ENCODE measurements around the gene AGBL4. TPM values are rescaled to one million over a fixed set of nuclear protein-coding genes. Genes with fewer than 3 reads are reported as not detected.
A peak's percentile ranks its signal among the peaks of the same experiment; 100 is the strongest.

AGBL4 gene
- total RNA-seq, 1 experiment from 2014 or later, result 0.33 TPM

DNA sequence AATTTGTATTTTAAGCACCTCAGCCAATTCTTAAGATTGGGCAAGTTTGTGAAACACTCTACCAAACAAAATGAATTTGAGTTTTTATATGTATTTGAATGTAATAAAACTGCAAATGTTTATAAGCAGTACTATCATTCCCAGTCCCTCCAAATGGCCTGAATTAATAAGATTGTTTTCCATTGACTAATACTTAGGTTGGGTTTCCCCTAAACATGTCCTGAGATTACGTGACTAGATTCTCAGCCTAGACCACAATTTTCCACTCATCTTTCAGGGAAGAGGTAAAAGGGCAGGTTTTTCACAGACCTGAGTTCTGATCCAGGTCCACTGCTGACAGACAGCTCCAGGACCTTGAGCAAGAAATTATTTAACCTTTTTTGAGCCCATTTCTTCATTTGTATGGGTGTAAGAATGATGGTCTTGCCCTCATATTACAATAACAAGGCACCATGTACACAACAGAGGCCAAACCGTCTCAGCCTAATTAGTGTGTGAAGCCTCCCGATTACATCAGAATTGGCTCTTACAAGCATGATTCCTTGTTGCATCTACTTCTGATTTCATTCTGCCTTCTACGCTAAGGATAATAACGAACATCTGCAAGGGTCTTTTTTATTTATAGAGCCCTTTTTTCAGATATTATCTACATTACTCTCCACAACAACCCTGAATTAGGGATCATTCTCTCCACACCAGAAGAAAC, 1298.3 kb downstream of the AGBL4 start:
- Histone ChIP-seq H3K9me3 (ENCODE audit: low read length) (no peaks in the 10 kb centered on the region), H3K27me3 (ENCODE audit: low read length) (peaks cover 10% of the 10 kb centered on the region), H3K9me2 (replicated peaks; ENCODE audit: low read length) (no peaks in the 10 kb centered on the region), H4K20me1 (ENCODE audit: low read length) (no peaks in the 10 kb centered on the region), H3K79me2 (ENCODE audit: low read length) (no peaks in the 10 kb centered on the region), H3K36me3 (ENCODE audit: low read depth, low read length) (no peaks in the 10 kb centered on the region), H3K9ac (ENCODE audit: low read length) (no peak overlapping the region), H3K4me3 (ENCODE audit: low read length) (no peak overlapping the region), H3K27ac (ENCODE audit: low read length) (no peak overlapping the region), H3K4me1 (ENCODE audit: insufficient read depth, low read length) (no peaks in the 10 kb centered on the region), H3K4me2 (ENCODE audit: low read length) (no peak overlapping the region), H3F3A (ENCODE audit: low read length, unreplicated experiment) (no peaks in the 10 kb centered on the region), H2AFZ (ENCODE audit: low read length) (no peak overlapping the region)
- ATAC-seq (no peak), DNase-seq (peak; percentile 10)
- CTCF ChIA-PET, result no interaction called here
- BruUV-seq (replicated peaks), result no TSS peak
- TF ChIP-seq EZH2 (IDR thresholded peaks at IDR 0.05; ENCODE audit: low read length, unreplicated experiment) (no peak), EZH2phosphoT487 (IDR thresholded peaks at IDR 0.05; ENCODE audit: borderline replicate concordance, low read length) (no peak), CTCF (conservative IDR thresholded peaks at IDR 0.05; ENCODE audit: low read depth, low read length) (no peak)
- intact Hi-C loops (cut with micrococcal nuclease), result no loop called here
- POLR2A ChIA-PET (ENCODE audit: unreplicated experiment), result no interaction called here

DNA sequence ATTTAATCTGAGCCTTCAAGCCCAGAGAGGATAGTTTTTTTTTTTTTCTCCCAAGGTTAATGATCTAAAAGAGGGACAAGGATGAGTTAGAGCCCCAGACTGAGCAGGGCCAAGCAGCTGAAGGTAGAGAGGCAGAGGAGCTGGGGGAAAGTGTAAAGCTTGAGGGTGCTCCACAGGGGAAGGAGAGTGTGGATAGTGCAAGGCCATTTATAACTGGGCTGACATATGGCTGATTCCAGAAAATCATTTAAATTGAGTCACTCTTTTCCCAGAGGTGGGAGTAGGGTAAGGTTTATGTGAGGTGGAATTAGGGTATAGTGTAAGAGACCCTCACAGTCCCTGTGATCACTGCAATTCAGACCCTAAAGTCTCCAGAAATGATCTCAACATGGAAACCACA, 1302.8 kb downstream of the AGBL4 start:
- Histone ChIP-seq H3K27me3 (ENCODE audit: low read length) (peaks cover 10% of the 10 kb centered on the region), H3K36me3 (ENCODE audit: low read depth, low read length) (no peaks in the 10 kb centered on the region), H3K9me3 (ENCODE audit: low read length) (no peaks in the 10 kb centered on the region), H3K4me3 (ENCODE audit: low read length) (no peak overlapping the region), H3K4me2 (ENCODE audit: low read length) (no peak overlapping the region), H3K9ac (ENCODE audit: low read length) (no peak overlapping the region), H2AFZ (ENCODE audit: low read length) (no peak overlapping the region), H3F3A (ENCODE audit: low read length, unreplicated experiment) (no peaks in the 10 kb centered on the region), H3K27ac (ENCODE audit: low read length) (no peak overlapping the region), H3K4me1 (ENCODE audit: insufficient read depth, low read length) (no peaks in the 10 kb centered on the region), H3K9me2 (replicated peaks; ENCODE audit: low read length) (no peaks in the 10 kb centered on the region), H3K79me2 (ENCODE audit: low read length) (no peaks in the 10 kb centered on the region), H4K20me1 (ENCODE audit: low read length) (no peaks in the 10 kb centered on the region)
- ChIA-PET CTCF (no interaction called here), POLR2A (ENCODE audit: unreplicated experiment) (no interaction called here)
- intact Hi-C loops (cut with micrococcal nuclease), result no loop called here
- ATAC-seq (no peak), DNase-seq (no peak)
- TF ChIP-seq EZH2 (IDR thresholded peaks at IDR 0.05; ENCODE audit: low read length, unreplicated experiment) (no peak), EZH2phosphoT487 (IDR thresholded peaks at IDR 0.05; ENCODE audit: borderline replicate concordance, low read length) (no peak), CTCF (conservative IDR thresholded peaks at IDR 0.05; ENCODE audit: low read depth, low read length) (no peak)
- no TSS peak for BruUV-seq (replicated peaks)

- ChIA-PET CTCF (no interaction called here), POLR2A (ENCODE audit: unreplicated experiment) (no interaction called here)
- Histone ChIP-seq H3F3A (ENCODE audit: low read length, unreplicated experiment) (no peaks in the 10 kb centered on the region), H3K27me3 (ENCODE audit: low read length) (peaks cover 10% of the 10 kb centered on the region), H3K9me2 (replicated peaks; ENCODE audit: low read length) (no peaks in the 10 kb centered on the region), H3K9me3 (ENCODE audit: low read length) (no peaks in the 10 kb centered on the region), H3K36me3 (ENCODE audit: low read depth, low read length) (no peaks in the 10 kb centered on the region), H3K4me3 (ENCODE audit: low read length) (no peak overlapping the region), H3K79me2 (ENCODE audit: low read length) (no peaks in the 10 kb centered on the region), H3K4me2 (ENCODE audit: low read length) (no peak overlapping the region), H3K9ac (ENCODE audit: low read length) (no peak overlapping the region), H4K20me1 (ENCODE audit: low read length) (no peaks in the 10 kb centered on the region), H2AFZ (ENCODE audit: low read length) (no peak overlapping the region), H3K4me1 (ENCODE audit: insufficient read depth, low read length) (no peaks in the 10 kb centered on the region), H3K27ac (ENCODE audit: low read length) (no peak overlapping the region)
- no peak for TF ChIP-seq EZH2 (IDR thresholded peaks at IDR 0.05; ENCODE audit: low read length, unreplicated experiment)
- TF ChIP-seq EZH2phosphoT487 (IDR thresholded peaks at IDR 0.05; ENCODE audit: borderline replicate concordance, low read length), result no peak
- TF ChIP-seq CTCF (conservative IDR thresholded peaks at IDR 0.05; ENCODE audit: low read depth, low read length), result no peak
- BruUV-seq (replicated peaks), result no TSS peak
- intact Hi-C loops (cut with micrococcal nuclease), result no loop called here
- ATAC-seq (no peak), DNase-seq (no peak)
Observed at GRCh38 chr1:48718705-48719104, 1305.0 kb downstream of the AGBL4 start.
